Esophagus squamous epithelium (tissue), 4 donors: ENCODE data around the gene UVSSA.

Source experiments
- POLR2A ChIP-seq, 4 donors: fragments of 450-650 bp; IDR thresholded peaks; one replicate each; pipeline ENCODE4 v1.6.1; 2017; ENCODE audit warnings: antibody characterized with exemption in 4 of 4, mild to moderate bottlenecking in 4 of 4, moderate library complexity in 3 of 4
- TF ChIP-seq, protein P1 (sequence below), 6 experiments: fragments of 450-650 bp in 4 of 6; fragments of 200-600 bp in 2 of 6; sonication (generic) in 2 of 6; IDR thresholded peaks; one replicate each; pipeline ENCODE4 v1.5.1; 2016 to 2019; ENCODE audit warnings: antibody characterized with exemption in 6 of 6, mild to moderate bottlenecking in 4 of 6, moderate library complexity in 4 of 6

GRCh38 chr4:1393866-1394265 lies 46.9 kb downstream of the UVSSA start:
- TF ChIP-seq, protein P1, sequence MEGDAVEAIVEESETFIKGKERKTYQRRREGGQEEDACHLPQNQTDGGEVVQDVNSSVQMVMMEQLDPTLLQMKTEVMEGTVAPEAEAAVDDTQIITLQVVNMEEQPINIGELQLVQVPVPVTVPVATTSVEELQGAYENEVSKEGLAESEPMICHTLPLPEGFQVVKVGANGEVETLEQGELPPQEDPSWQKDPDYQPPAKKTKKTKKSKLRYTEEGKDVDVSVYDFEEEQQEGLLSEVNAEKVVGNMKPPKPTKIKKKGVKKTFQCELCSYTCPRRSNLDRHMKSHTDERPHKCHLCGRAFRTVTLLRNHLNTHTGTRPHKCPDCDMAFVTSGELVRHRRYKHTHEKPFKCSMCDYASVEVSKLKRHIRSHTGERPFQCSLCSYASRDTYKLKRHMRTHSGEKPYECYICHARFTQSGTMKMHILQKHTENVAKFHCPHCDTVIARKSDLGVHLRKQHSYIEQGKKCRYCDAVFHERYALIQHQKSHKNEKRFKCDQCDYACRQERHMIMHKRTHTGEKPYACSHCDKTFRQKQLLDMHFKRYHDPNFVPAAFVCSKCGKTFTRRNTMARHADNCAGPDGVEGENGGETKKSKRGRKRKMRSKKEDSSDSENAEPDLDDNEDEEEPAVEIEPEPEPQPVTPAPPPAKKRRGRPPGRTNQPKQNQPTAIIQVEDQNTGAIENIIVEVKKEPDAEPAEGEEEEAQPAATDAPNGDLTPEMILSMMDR (IDR thresholded peaks at IDR 0.05) = no peak
- TF ChIP-seq POLR2A (IDR thresholded peaks at IDR 0.05) = no peak
